Ovary (tissue), 9 donors: ENCODE measurements around the gene PAK1. TPM values are rescaled to one million over a fixed set of nuclear protein-coding genes. Genes with fewer than 3 reads are reported as not detected.

Source experiments
- DNase-seq, 5 donors: peaks; one replicate each; pipeline ENCODE4 v3.0.0-alpha.2; 2019 to 2020
- H3K27ac ChIP-seq, 2 donors: fragments of 200-600 bp; one replicate each; pipeline versions ENCODE4 v1.5.1 to v1.8.0; 2019 to 2022
- H3K27me3 ChIP-seq: fragments of 200-600 bp; one replicate; pipeline ENCODE4 v1.8.0; 2022
- H3K36me3 ChIP-seq: fragments of 200-600 bp; sonication (generic); one replicate; pipeline ENCODE4 v1.5.1; 2019
- H3K4me1 ChIP-seq: one replicate; pipeline ENCODE4 v1.8.1; 2013; ENCODE audit warnings: mild to moderate bottlenecking, moderate library complexity; ENCODE audit not compliant: insufficient read depth
- H3K4me3 ChIP-seq: fragments of 200-600 bp; sonication (generic); one replicate; pipeline ENCODE4 v1.5.1; 2017
- H3K9me3 ChIP-seq, 2 donors: fragments of 200-600 bp in 1 of 2; sonication (generic) in 1 of 2; one replicate each; pipeline versions ENCODE4 v1.5.1 to v1.8.1; 2013 to 2019; ENCODE audit warnings: mild to moderate bottlenecking in 1 of 2, moderate library complexity in 1 of 2
- CTCF ChIP-seq, 3 donors: fragments of 450-650 bp in 2 of 3; fragments of 200-600 bp in 1 of 3; IDR thresholded peaks; one replicate each; pipeline versions ENCODE4 v1.5.1 to v1.8.0; 2016 to 2022; ENCODE audit warnings: antibody characterized with exemption in 3 of 3, mild to moderate bottlenecking in 1 of 3
- EP300 ChIP-seq: sonication (generic); formaldehyde crosslinking; IDR thresholded peaks from one replicate; pipeline ENCODE4 v1.6.1; 2017; ENCODE audit warnings: antibody characterized with exemption
- POLR2A ChIP-seq: fragments of 450-650 bp; IDR thresholded peaks from one replicate; pipeline ENCODE4 v1.6.1; 2017; ENCODE audit warnings: antibody characterized with exemption, mild to moderate bottlenecking, moderate library complexity
- whole genome bisulfite sequencing, 3 donors: extraction: QIAGEN DNeasy Blood & Tissue Kit in 1 of 3; methylation state at CpG; one replicate each; pipeline versions ENCODE4 v1.1.5 to v1.1.7; 2013 to 2017; 5-methylcytosine and 5-hydroxymethylcytosine counted together
- intact Hi-C, 4 donors: fragments of 100-400 bp; cut with DNase I; formaldehyde crosslinking; loops; one replicate each; pipeline versions ENCODE4 v1.11.0 to v1.15.1; 2022 to 2023
- polyA plus RNA-seq, 2 donors: library from polyadenylated mRNA; stranded (reverse); fragments of 200-250 nt in 1 of 2; fragments of 350-450 nt in 1 of 2; fragmentation: Illumina TruSeq in 1 of 2; extraction: RNeasy Lipid Tissue Mini Kit (QIAGEN cat#74804) in 1 of 2; gene quantifications; one replicate each; pipeline ENCODE4 v1.2.3, GENCODE V29; 2013 to 2014
- total RNA-seq, 7 donors: library from RNA; depleted of rRNA in 2 of 7; stranded (reverse); fragments of >200 nt in 2 of 7; fragmentation: NEBNext Ultra II Directional in 3 of 7; extraction: Animal tissue kit (Norgen Biotek cat#: 25700) in 3 of 7; gene quantifications; one replicate each; pipeline versions ENCODE4 v1.1.0 to v1.2.4, GENCODE V29; 2016 to 2023
- donor health status: DM: no; HTN: no; CAD: no; lungs with moderate emphysema.
- donor health status: DM: no; HTN: no; CAD: no.
- donor health status: Bipolar disorder and iron deficiency.
- donor health status: DM: yes; HTN: yes; CAD: no.
- donor health status: DM: no; HTN: no; CAD: no.
- donor health status: DM: yes; HTN: yes; CAD: no.

Gene PAK1
- total and polyA plus RNA-seq, 9 donors = 18.4 to 53.0 (median 42.3) TPM

DNA sequence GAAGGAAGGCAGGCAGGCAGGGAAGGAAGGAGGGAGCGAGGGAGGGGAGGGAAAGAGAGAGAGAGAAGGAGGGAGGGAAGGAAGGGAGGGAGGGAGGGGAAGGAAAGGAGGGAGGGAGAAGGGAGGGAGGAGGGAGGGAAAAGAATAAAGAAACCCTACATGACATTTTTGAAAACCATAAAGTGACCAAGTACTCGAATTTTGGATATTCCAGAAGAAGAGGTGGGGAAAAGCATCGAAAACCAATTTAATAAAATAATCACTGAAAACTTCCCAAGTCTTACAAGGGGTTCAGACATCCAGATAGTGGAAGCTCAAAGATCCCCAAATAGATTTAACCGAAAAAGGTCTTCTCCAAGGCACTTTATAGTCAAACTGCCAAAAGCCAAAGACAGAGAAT lies 184.2 kb downstream of the PAK1 start:
- 89 to 91% (median 91%) methylated on average over 4 of the region's 4 CpGs for WGBS, 3 donors
- no peak for TF ChIP-seq CTCF (IDR thresholded peaks at IDR 0.05)
- no peak for TF ChIP-seq EP300
- no peak for TF ChIP-seq POLR2A

GRCh38 chr11:77287615-77288273 lies 186.2 kb downstream of the PAK1 start:
- no peaks in the 10 kb centered on the region for H3K36me3 ChIP-seq
- H3K27ac ChIP-seq = no peak overlapping the region
- no peaks in the 10 kb centered on the region for H3K4me1 ChIP-seq
- H3K9me3 ChIP-seq = no peaks in the 10 kb centered on the region
- H3K27me3 ChIP-seq = no peaks in the 10 kb centered on the region
- TF ChIP-seq EP300 (no peak), CTCF (IDR thresholded peaks at IDR 0.05) (no peak), POLR2A (no peak)
- no peak for DNase-seq
- no peak overlapping the region for H3K4me3 ChIP-seq
- 66 to 71% (median 68%) methylated on average over 5 of the region's 5 CpGs for WGBS, 3 donors
- intact Hi-C loops = no loop called here

More for the DNA sequence above, 184.2 kb downstream of the PAK1 start:
- Histone ChIP-seq H3K27ac (no peak overlapping the region), H3K4me1 (no peaks in the 10 kb centered on the region), H3K27me3 (no peaks in the 10 kb centered on the region), H3K36me3 (no peaks in the 10 kb centered on the region), H3K9me3 (no peaks in the 10 kb centered on the region), H3K4me3 (no peak overlapping the region)
- DNase-seq = no peak
- intact Hi-C loops = no loop called here

DNA sequence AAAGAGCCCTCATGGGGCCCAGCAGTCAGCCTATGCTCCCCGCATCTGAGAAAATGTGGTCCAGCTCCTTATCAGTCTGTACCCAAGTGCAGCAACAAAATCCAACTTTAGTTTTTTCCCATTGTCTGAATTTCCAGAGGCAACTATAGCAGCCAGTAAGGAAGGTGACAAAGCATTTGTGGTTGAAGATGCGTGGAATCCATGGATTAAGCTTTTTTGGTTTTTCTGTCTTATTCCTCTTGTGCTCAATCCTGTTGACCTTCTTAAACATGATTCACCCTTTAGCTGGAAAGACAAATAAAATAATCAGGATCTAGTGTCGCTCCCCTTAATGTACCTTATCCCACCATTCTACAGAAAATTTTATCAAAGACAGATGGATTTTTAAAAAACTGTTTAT lies 186.8 kb downstream of the PAK1 start:
- Histone ChIP-seq H3K27ac (no peak overlapping the region), H3K27me3 (no peaks in the 10 kb centered on the region), H3K9me3 (no peaks in the 10 kb centered on the region), H3K4me1 (no peaks in the 10 kb centered on the region), H3K36me3 (no peaks in the 10 kb centered on the region), H3K4me3 (no peak overlapping the region)
- DNase-seq = no peak
- 92 to 97% (median 96%) methylated on average over 3 of the region's 3 CpGs for WGBS, 3 donors
- intact Hi-C loops = no loop called here
- TF ChIP-seq POLR2A = no peak

DNA sequence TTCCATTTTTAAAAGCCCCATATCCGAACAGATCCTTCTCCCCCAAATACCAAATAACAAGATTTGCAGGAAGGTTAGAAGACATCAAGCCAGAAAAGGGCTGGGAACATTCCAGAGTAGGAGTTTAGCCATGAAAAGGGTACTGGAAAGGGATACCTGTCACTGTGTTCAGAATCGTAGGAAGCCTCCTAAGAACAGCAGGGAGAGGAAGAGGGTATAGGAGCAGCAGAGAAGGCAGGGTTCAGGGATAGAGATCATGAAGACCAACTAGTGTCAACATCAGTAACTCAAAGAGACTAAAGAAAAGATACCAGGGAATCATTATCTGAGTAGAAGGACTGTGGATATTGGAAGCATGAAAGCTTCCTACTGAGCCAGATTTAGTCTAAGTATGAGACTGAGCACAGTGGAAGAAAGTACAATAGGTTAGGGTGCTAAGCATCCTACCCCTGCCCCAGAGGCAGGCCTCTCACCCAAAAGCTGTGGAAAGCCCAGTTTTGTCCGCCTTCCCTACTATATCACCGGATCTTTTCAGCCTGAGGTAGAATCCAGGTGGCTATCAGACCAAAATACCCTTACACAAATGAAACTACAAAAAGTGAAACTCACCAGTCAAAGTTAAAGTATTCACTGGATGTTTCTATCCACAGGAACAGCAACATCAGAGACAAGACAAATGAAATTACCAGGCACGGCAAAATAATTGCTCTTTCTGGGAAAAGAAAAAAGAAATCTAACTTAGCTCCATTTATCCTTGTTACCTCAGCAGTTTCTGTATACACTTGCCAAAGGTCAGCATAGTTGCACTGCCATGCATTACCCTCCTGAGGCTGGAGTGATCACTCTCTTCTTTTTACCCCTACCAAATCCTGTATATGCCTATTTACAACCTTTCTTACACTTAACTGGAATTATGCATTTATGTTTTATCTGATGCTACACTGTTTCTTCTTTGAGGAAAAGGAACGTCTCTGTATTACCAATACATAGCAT lies 189.1 kb downstream of the PAK1 start:
- Histone ChIP-seq H3K36me3 (no peaks in the 10 kb centered on the region), H3K27me3 (no peaks in the 10 kb centered on the region), H3K4me1 (no peaks in the 10 kb centered on the region), H3K4me3 (no peak overlapping the region), H3K27ac (no peak overlapping the region), H3K9me3 (no peaks in the 10 kb centered on the region)
- 39 to 63% (median 52%) methylated on average over 6 of the region's 6 CpGs for WGBS, 3 donors
- intact Hi-C loops = no loop called here
- DNase-seq = no peak
- TF ChIP-seq EP300 = no peak
- no peak for TF ChIP-seq POLR2A
- TF ChIP-seq CTCF (IDR thresholded peaks at IDR 0.05) = no peak

GRCh38 chr11:77283101-77283500 lies 190.8 kb downstream of the PAK1 start:
- DNase-seq = no peak
- TF ChIP-seq POLR2A (no peak), CTCF (IDR thresholded peaks at IDR 0.05) (no peak), EP300 (no peak)
- Histone ChIP-seq H3K9me3 (no peaks in the 10 kb centered on the region), H3K27me3 (no peaks in the 10 kb centered on the region), H3K4me3 (no peak overlapping the region), H3K4me1 (no peaks in the 10 kb centered on the region), H3K27ac (no peak overlapping the region), H3K36me3 (no peaks in the 10 kb centered on the region)
- WGBS, 3 donors = 51 to 74% (median 56%) methylated on average over 3 of the region's 3 CpGs
- intact Hi-C loops = no loop called here
